Upper lobe of left lung (tissue), 6 donors: ENCODE results near the gene CADM1. TPM values are rescaled to one million over a fixed set of nuclear protein-coding genes. Genes with fewer than 3 reads are reported as not detected.

ENCODE experiments used
- ATAC-seq, 2 donors: fragments of 200-7000 bp; cut with Tn5 transposase; one replicate each; pipeline ENCODE4 v1.9.1; 2022; ENCODE audit warnings: mild to moderate bottlenecking in 2 of 2, moderate library complexity in 2 of 2; ENCODE audit not compliant: low FRiP score in 2 of 2
- DNase-seq, 2 donors: peaks; one replicate each; pipeline ENCODE4 v3.0.0-alpha.2; 2019 to 2020
- H3K27ac ChIP-seq, 4 donors: fragments of 200-600 bp; sonication (generic); one replicate each; pipeline ENCODE4 v1.5.1; 2016 to 2019
- H3K27me3 ChIP-seq, 4 donors: fragments of 200-600 bp; sonication (generic); one replicate each; pipeline ENCODE4 v1.5.1; 2017 to 2019
- H3K36me3 ChIP-seq, 4 donors: fragments of 200-600 bp; sonication (generic); one replicate each; pipeline ENCODE4 v1.5.1; 2016 to 2019
- H3K4me1 ChIP-seq, 4 donors: fragments of 200-600 bp; sonication (generic); one replicate each; pipeline ENCODE4 v1.5.1; 2018 to 2019
- H3K4me3 ChIP-seq, 4 donors: fragments of 200-600 bp; sonication (generic); one replicate each; pipeline ENCODE4 v1.5.1; 2017 to 2019; ENCODE audit warnings: mild to moderate bottlenecking in 2 of 4, moderate library complexity in 1 of 4
- H3K9me3 ChIP-seq, 4 donors: fragments of 200-600 bp; sonication (generic); one replicate each; pipeline ENCODE4 v1.5.1; 2018 to 2019
- CTCF ChIP-seq, 6 experiments: fragments of 450-650 bp in 4 of 6; fragments of 200-600 bp in 2 of 6; sonication (generic) in 2 of 6; IDR thresholded peaks; one replicate each; pipeline ENCODE4 v1.5.1; 2016 to 2019; ENCODE audit warnings: antibody characterized with exemption in 6 of 6
- EP300 ChIP-seq, 4 donors: sonication (generic); formaldehyde crosslinking; IDR thresholded peaks; one replicate each; pipeline ENCODE4 v1.5.1; 2017; ENCODE audit warnings: antibody characterized with exemption in 4 of 4, control low read depth in 2 of 4
- POLR2A ChIP-seq, 4 donors: fragments of 450-650 bp; IDR thresholded peaks; one replicate each; pipeline ENCODE4 v1.5.1; 2016 to 2017; ENCODE audit warnings: antibody characterized with exemption in 4 of 4, mild to moderate bottlenecking in 2 of 4
- POLR2AphosphoS5 ChIP-seq, 2 donors: sonication (generic); formaldehyde crosslinking; IDR thresholded peaks; one replicate each; pipeline ENCODE4 v1.5.1; 2017; ENCODE audit warnings: antibody characterized with exemption in 2 of 2
- WGBS, 2 donors: methylation state at CpG; one replicate each; pipeline ENCODE4 v1.1.5; 2017 to 2018; 5-methylcytosine and 5-hydroxymethylcytosine counted together
- total RNA-seq, 6 donors: library from RNA; depleted of rRNA in 4 of 6; stranded (reverse); fragments of >200 nt in 4 of 6; gene quantifications; one replicate each; pipeline versions ENCODE4 v1.1.0 to v1.2.1, GENCODE V29; 2016 to 2021
- donor health status: DM: no; HTN: no; CAD: no; lungs with moderate emphysema.
- donor health status: DM: no; HTN: yes; CAD: no; lungs with severe emphysema.

Gene CADM1
- 100 to 1,000 TPM in 4 of 6 donors, 10 to 100 TPM in 2; 69.9 to 212 (median 125) TPM for total RNA-seq

DNA sequence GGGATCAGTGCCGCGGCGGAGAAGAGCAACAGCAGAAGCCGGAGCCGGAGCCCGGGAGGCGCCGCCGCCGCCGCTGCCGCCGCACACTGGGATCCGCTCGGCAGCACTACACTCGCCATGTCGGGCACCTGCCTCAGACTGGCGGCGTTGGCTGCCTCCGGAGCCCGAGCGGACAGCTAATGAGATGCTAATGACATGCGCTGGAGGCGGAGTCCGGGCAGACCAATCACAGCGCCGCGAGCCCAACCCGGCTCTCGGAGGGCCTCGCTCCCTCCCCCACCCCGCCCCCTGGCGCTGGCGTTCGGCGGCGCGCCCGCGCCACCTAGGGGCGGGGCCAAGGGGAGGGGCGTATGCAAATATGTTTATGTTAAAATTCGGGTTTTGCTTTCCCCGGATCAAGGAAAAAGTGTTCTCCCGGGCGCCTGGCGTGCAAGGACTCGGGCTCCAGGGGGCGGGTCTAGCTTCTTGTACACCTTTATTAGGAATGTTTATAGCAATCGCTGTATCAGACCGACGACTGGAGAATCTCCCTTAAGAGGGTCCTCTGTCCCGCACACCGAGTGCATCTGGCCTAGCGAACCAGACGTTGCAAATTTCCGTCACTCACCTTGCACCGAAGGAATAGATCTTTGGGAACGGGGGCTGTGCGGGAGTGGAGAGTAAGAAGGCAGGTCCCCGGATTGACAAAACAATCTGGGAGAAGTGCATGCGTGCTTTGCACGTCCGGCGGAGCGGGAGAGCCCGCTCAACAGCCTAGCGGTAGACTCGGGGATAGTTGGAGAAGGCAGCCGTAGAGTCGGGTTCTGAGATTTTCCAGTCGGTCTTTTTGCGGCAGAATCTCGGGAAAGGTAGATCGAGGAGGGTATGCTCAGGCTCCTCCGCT is at the start of gene CADM1:
Gene CADM1, minus strand, starts transcription at position 140 of the 883 bp plus-strand sequence.
- peaks cover 11 to 36% (median 22%) of the 10 kb centered on the region in 4 donors for H3K4me1 ChIP-seq
- 0 to 2% methylated on average over 33 to 60 of the region's 76 CpGs for WGBS, 2 donors
- DNase-seq: peak; percentile 97 to 98
- no peaks in the 10 kb centered on the region for H3K36me3 ChIP-seq
- peak within 1 kb of the TSS; percentile 56 to 83 (median 78) for H3K4me3 ChIP-seq
- no peaks in the 10 kb centered on the region for H3K9me3 ChIP-seq
- no peaks in the 10 kb centered on the region for H3K27me3 ChIP-seq
- peak within 1 kb of the TSS; percentile 73 to 82 (median 78) for H3K27ac ChIP-seq
- peak in 3 of 4 donors; percentile 66 to 95 (median 87) for TF ChIP-seq POLR2A (IDR thresholded peaks at IDR 0.05)
- TF ChIP-seq POLR2AphosphoS5 (IDR thresholded peaks at IDR 0.05): peak; percentile 48 to 95
- TF ChIP-seq EP300 (IDR thresholded peaks at IDR 0.05): no peak
- peak; percentile 42 to 78 (median 71) for TF ChIP-seq CTCF (IDR thresholded peaks at IDR 0.05)
- ATAC-seq: peak; percentile 94 to 98

GRCh38 chr11:115552773-115553438 is 48.7 kb upstream of the CADM1 start:
- WGBS, 2 donors: 87 to 90% methylated on average over 15 of the region's 15 CpGs
- Histone ChIP-seq H3K27me3 (no peaks in the 10 kb centered on the region), H3K9me3 (no peaks in the 10 kb centered on the region), H3K36me3 (no peaks in the 10 kb centered on the region), H3K27ac (no peak overlapping the region), H3K4me3 (no peak overlapping the region), H3K4me1 (no peaks in the 10 kb centered on the region)
- DNase-seq (no peak), ATAC-seq (no peak)
- TF ChIP-seq POLR2A (IDR thresholded peaks at IDR 0.05) (no peak), POLR2AphosphoS5 (IDR thresholded peaks at IDR 0.05) (no peak), CTCF (IDR thresholded peaks at IDR 0.05) (no peak)

GRCh38 chr11:115552151-115552772 is 48.0 kb upstream of the CADM1 start:
- Histone ChIP-seq H3K4me3 (no peak overlapping the region), H3K36me3 (no peaks in the 10 kb centered on the region), H3K4me1 (no peaks in the 10 kb centered on the region), H3K9me3 (no peaks in the 10 kb centered on the region), H3K27me3 (no peaks in the 10 kb centered on the region), H3K27ac (no peak overlapping the region)
- 84 to 93% methylated on average over 6 to 7 of the region's 7 CpGs for WGBS, 2 donors
- ATAC-seq: no peak
- no peak for DNase-seq
- no peak for TF ChIP-seq POLR2A (IDR thresholded peaks at IDR 0.05)
- TF ChIP-seq EP300 (IDR thresholded peaks at IDR 0.05): no peak
- no peak for TF ChIP-seq POLR2AphosphoS5 (IDR thresholded peaks at IDR 0.05)
- TF ChIP-seq CTCF (IDR thresholded peaks at IDR 0.05): no peak

DNA sequence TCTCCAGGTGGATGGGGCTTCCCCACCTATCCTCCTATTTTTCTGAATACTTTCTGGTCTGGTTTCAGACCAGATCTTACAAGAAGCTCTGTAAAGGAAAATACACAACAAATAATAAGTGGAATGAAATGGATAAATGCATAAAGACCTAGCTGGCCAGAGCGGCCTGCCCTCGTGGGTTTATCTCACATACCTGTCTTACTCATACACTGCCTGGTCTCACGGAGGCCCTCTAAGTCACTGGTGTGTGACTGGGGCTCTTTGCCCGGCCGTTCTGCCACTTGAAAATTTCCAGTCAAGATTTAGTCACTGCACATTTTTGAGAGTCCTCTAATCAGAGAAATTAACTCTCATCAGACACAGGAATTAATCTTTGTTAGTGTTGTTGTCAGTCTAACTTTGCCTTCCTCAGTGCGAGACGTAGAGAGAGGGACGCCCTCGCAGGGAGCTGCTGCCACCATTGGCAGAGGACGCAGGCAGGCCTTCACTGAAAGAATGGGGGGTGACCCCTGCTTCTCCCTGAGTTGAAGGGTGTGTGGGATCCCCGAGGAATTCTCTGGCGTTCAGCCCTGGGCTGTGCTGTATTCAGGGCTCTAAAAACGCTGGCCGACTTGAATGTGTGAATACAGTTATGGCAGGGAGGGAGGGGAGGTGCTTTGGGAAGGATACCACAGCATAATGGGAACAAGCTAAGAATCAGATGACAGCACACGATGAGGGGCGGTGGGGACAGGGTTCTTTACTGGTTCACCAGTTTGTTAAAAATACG is 46.3 kb upstream of the CADM1 start:
- H3K4me3 ChIP-seq: no peak overlapping the region
- H3K27me3 ChIP-seq: no peaks in the 10 kb centered on the region
- DNase-seq (peak; percentile 27 to 55), ATAC-seq (peak in 1 of 2 donors; percentile 71)
- H3K27ac ChIP-seq: no peak overlapping the region
- WGBS, 2 donors: 66 to 75% methylated on average over 17 of the region's 17 CpGs
- H3K36me3 ChIP-seq: no peaks in the 10 kb centered on the region
- TF ChIP-seq EP300 (IDR thresholded peaks at IDR 0.05) (no peak), POLR2A (IDR thresholded peaks at IDR 0.05) (no peak), POLR2AphosphoS5 (IDR thresholded peaks at IDR 0.05) (no peak), CTCF (IDR thresholded peaks at IDR 0.05) (no peak)
- no peaks in the 10 kb centered on the region for H3K4me1 ChIP-seq
- no peaks in the 10 kb centered on the region for H3K9me3 ChIP-seq
